Right lobe of liver (tissue), 4 donors: ENCODE measurements around the gene NR1D1.

ENCODE experiments used
- POLR2A ChIP-seq: fragments of 450-650 bp; IDR thresholded peaks from one replicate; pipeline ENCODE4 v1.6.1; 2017; ENCODE audit warnings: antibody characterized with exemption, mild to moderate bottlenecking
- TF ChIP-seq, protein P1 (sequence below), 4 donors: fragments of 200-600 bp in 3 of 4; fragments of 450-650 bp in 1 of 4; IDR thresholded peaks; one replicate each; pipeline versions ENCODE4 v1.5.1 to v1.8.0; 2016 to 2022; ENCODE audit warnings: antibody characterized with exemption in 4 of 4, mild to moderate bottlenecking in 2 of 4
- donor health status: DM: no; HTN: no; CAD: no.
- donor health status: DM: no; HTN: no; CAD: no.
- donor health status: DM: no; HTN: yes; CAD: no.

DNA sequence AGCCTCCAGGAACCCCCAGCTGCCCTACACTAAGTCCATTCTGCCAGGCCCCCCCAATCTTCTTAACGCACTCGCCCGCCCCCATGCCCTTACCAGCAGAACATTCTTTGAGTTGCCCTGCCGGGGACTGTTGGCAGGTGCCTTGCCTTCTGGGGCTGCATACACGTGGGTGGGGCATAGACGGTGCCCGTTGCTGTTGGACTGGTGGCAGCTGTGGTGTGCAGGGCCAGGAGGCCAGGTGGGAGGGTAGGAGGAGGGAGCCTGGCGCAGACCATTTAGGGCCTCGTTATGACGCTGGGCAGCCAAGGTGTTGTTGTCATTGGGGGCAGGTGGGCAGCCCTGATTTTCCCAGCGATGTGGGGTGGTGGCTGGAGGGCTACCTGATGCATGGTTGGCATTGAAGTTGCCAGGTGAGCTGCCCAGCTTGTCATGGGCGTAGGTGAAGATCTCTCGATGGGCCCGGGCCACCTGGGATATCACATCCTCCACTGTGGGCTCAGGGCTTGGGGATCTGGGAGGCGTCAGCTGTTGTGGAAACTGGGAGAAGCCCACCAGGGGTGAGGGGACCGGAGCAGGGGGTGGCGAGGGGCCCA is 4.9 kb downstream of the NR1D1 start:
- TF ChIP-seq POLR2A = no peak
- TF ChIP-seq, protein P1, sequence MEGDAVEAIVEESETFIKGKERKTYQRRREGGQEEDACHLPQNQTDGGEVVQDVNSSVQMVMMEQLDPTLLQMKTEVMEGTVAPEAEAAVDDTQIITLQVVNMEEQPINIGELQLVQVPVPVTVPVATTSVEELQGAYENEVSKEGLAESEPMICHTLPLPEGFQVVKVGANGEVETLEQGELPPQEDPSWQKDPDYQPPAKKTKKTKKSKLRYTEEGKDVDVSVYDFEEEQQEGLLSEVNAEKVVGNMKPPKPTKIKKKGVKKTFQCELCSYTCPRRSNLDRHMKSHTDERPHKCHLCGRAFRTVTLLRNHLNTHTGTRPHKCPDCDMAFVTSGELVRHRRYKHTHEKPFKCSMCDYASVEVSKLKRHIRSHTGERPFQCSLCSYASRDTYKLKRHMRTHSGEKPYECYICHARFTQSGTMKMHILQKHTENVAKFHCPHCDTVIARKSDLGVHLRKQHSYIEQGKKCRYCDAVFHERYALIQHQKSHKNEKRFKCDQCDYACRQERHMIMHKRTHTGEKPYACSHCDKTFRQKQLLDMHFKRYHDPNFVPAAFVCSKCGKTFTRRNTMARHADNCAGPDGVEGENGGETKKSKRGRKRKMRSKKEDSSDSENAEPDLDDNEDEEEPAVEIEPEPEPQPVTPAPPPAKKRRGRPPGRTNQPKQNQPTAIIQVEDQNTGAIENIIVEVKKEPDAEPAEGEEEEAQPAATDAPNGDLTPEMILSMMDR (IDR thresholded peaks at IDR 0.05) = no peak
